Kidney epithelial cell (primary cell): ENCODE results near the gene HERC6. TPM values are rescaled to one million over a fixed set of nuclear protein-coding genes. Genes with fewer than 3 reads are reported as not detected.

ENCODE experiments used
- DNase-seq: peaks from one replicate; pipeline ENCODE4 v3.0.0-alpha.2; 2010; ENCODE audit warnings: low read depth
- H3K27me3 ChIP-seq: 2 replicates; pipeline ENCODE4 v1.6.0; 2011; ENCODE audit warnings: low read length; ENCODE audit not compliant: control insufficient read depth, insufficient read depth
- H3K36me3 ChIP-seq: 2 replicates; pipeline ENCODE4 v1.5.1; 2011; ENCODE audit warnings: low read length; ENCODE audit not compliant: control insufficient read depth, insufficient read depth
- H3K4me3 ChIP-seq: 2 replicates; pipeline ENCODE4 v1.5.1; 2011; ENCODE audit warnings: low read depth, mild to moderate bottlenecking, control low read depth, low read length
- CTCF ChIP-seq: IDR thresholded peaks from 2 replicates; pipeline ENCODE4 v1.5.1; 2011; ENCODE audit warnings: mild to moderate bottlenecking, moderate library complexity, low read length, control low read depth, inconsistent platforms; ENCODE audit not compliant: insufficient read depth, poor library complexity, severe bottlenecking
- total RNA-seq: library from RNA; depleted of rRNA; stranded (reverse); fragments of >200 nt; gene quantifications from 2 replicates; pipeline ENCODE4 v1.2.3, GENCODE V29; 2015

Gene HERC6
- total RNA-seq, 1 donor from 2014 or later, result 16.4 TPM

GRCh38 chr4:88381123-88381522 is 2.5 kb downstream of the HERC6 start:
- H3K36me3 ChIP-seq, result no peaks in the 10 kb centered on the region
- H3K27me3 ChIP-seq, result no peaks in the 10 kb centered on the region
- no peak overlapping the region for H3K4me3 ChIP-seq
- TF ChIP-seq CTCF, result no peak
- no peak for DNase-seq

GRCh38 chr4:88382621-88383020 is 4.0 kb downstream of the HERC6 start:
- no peaks in the 10 kb centered on the region for H3K27me3 ChIP-seq
- H3K4me3 ChIP-seq, result no peak overlapping the region
- no peak for DNase-seq
- TF ChIP-seq CTCF, result no peak
- H3K36me3 ChIP-seq, result no peaks in the 10 kb centered on the region

- Histone ChIP-seq H3K27me3 (no peaks in the 10 kb centered on the region), H3K36me3 (no peaks in the 10 kb centered on the region), H3K4me3 (no peak overlapping the region)
- DNase-seq, result no peak
- TF ChIP-seq CTCF, result no peak
Measured at GRCh38 chr4:88390128-88390527, 11.5 kb downstream of the HERC6 start.

- no peak for TF ChIP-seq CTCF
- no peak for DNase-seq
- H3K36me3 ChIP-seq, result no peaks in the 10 kb centered on the region
- H3K4me3 ChIP-seq, result no peak overlapping the region
- H3K27me3 ChIP-seq, result no peaks in the 10 kb centered on the region
Measured at GRCh38 chr4:88391703-88392102, 13.1 kb downstream of the HERC6 start.

- H3K36me3 ChIP-seq, result no peaks in the 10 kb centered on the region
- TF ChIP-seq CTCF, result no peak
- H3K4me3 ChIP-seq, result no peak overlapping the region
- DNase-seq, result no peak
- H3K27me3 ChIP-seq, result no peaks in the 10 kb centered on the region
Measured at GRCh38 chr4:88396681-88397080, 18.0 kb downstream of the HERC6 start.

GRCh38 chr4:88398381-88398780 is 19.7 kb downstream of the HERC6 start:
- Histone ChIP-seq H3K36me3 (no peaks in the 10 kb centered on the region), H3K4me3 (no peak overlapping the region), H3K27me3 (no peaks in the 10 kb centered on the region)
- no peak for TF ChIP-seq CTCF
- DNase-seq, result no peak
